Activated naive CD8-positive, alpha-beta T cell treated with anti-CD3 and anti-CD28 coated beads, Interleukin-2, amount 10 ng/mL, durations not matched to agents 7 days and 5 days (primary cell): ENCODE results near the gene DHX9. TPM values are rescaled to one million over a fixed set of nuclear protein-coding genes. Genes with fewer than 3 reads are reported as not detected.
A peak's percentile ranks its signal among the peaks of the same experiment; 100 is the strongest.

Experiments used
- ATAC-seq: fragments of 150-1000 bp; cut with Tn5 transposase; one replicate; pipeline ENCODE4 v1.10.0; 2021; ENCODE audit warnings: low read depth, moderate library complexity
- POLR2A ChIA-PET: fragments of 350-600 bp; sonication (Branson Sonifier 250); formaldehyde crosslinking; loops from one replicate; lab custom pipeline; 2021; ENCODE audit warnings: antibody characterized with exemption; lab: Charles Lee
- DNase-seq: peaks from one replicate; pipeline ENCODE4 v3.0.0; 2021
- H3K27ac Mint-ChIP-seq: one replicate; pipeline ENCODE4 v1.8.0; 2022; ENCODE audit warnings: mild to moderate bottlenecking, mixed read lengths
- H3K27me3 Mint-ChIP-seq: one replicate; pipeline ENCODE4 v1.8.0; 2022; ENCODE audit warnings: mild to moderate bottlenecking, moderate library complexity, mixed read lengths
- H3K36me3 Mint-ChIP-seq: one replicate; pipeline ENCODE4 v1.8.0; 2021; ENCODE audit warnings: mild to moderate bottlenecking, mixed read lengths
- H3K4me1 Mint-ChIP-seq: one replicate; pipeline ENCODE4 v1.8.0; 2021; ENCODE audit warnings: mixed read lengths
- H3K4me3 Mint-ChIP-seq: one replicate; pipeline ENCODE4 v1.8.0; 2022; ENCODE audit warnings: mild to moderate bottlenecking, moderate library complexity, mixed read lengths
- H3K9me3 Mint-ChIP-seq: one replicate; pipeline ENCODE4 v1.8.0; 2021; ENCODE audit warnings: mixed read lengths
- total RNA-seq, 2 experiments: library from RNA; stranded (reverse); gene quantifications; one replicate each; pipeline ENCODE4 v1.2.3, GENCODE V29; 2021

DHX9 gene
- 100 to 1,000 TPM; 176 to 180 TPM for total RNA-seq

DNA sequence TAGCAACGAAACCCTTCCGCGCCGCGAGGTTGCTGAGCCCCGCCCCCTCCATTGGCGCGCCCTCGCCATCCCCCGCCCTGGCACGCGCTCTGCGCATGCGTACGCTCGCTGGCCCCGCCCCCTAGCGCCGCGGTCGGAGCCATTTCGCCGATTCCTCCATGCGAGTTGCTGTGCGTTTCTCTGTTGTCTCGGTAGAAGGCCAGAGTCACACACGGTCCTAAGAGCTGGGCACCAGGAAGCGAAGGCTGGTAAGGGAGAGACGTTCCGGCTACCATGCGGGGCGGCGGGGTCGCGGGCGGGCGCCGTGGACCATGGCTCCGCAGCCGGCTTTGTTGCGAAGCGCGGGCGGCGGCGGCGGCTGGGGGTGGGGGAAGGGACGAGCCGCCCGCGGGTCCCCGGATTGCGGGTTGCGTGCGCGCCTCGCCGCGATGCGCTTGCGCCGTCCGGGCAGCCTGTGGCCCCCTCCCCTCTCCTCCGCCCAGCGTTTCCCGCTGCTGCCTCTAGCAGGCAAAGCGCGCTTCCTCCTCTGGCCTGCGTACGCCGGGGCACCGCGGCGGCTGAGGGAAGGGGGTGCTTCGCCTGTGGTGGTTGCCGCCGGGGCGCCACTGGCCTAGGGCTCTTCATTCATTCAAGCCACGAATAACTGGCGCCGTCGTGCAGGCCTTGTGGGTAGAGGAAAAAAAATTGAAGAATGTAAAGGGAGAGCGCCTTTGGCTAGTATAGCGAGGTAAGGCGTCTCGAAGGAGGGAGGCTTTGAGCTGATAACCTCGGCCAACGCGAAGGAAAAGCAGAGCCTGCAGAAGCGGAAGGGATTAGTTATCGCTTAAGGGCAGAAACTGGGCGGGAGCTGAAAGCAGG is at the start of gene DHX9:
Gene DHX9, plus strand, starts transcription at position 139 of the 858 bp plus-strand sequence. CDS start 3,220 bp downstream, outside the sequence.
- ATAC-seq (peak; percentile 87), DNase-seq (peak; percentile 99)
- Mint-ChIP-seq H3K27me3 (peaks cover under 1% of the 10 kb centered on the region), H3K4me3 (peak within 1 kb of the TSS; percentile 100), H3K27ac (peak within 1 kb of the TSS; percentile 98), H3K4me1 (peaks cover 37% of the 10 kb centered on the region), H3K36me3 (peaks cover 25% of the 10 kb centered on the region), H3K9me3 (no peaks in the 10 kb centered on the region)
- POLR2A ChIA-PET: interaction anchor here (0.6 to 1.7 kb wide), 9 partner anchors 10 to 796 kb away, joined by 3 to 6 read pairs (median 3); partner anchors contain the start of genes ARPC5 and RNASEL

DNA sequence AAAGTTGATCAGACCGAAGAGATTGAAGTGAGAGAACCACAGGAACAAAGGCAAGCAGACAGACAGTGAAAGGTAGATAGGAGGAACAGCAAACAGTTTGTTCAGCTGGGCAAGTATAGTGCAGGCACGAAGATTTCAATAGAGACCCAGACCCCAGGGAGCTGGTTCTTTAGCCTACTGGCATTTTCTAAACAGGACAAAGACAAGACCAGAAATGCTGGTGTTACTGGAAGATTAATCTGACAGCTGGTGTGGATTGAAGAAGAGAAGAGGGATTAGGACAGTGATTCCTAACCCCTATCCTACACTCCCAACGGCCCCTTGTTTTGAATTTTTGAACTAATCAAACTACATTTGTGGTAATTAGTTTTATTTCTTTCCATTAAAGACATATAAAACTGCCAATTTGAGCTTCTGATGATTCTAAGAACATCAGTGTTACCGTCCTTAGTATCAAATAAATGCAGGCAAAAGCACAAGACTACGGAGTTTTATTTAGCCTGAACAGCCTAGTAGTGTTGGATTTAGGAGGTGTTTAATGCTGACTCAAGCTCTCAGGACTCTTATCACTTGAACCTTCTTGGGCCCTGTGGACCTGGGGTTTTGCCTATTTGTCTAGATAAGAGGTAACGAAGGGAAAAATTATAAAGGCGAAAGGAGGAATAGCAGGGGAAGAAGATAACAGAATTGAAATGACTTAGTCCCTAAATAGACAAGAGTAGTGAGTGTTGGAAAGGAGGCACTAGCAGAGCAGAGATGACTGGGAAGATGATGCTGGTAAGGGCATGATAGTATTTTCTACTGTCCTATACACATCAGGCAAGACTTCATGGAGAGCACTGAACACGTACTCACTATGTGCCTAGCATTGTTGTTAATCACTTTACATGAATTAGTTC is 47.6 kb upstream of the DHX9 start:
- H3K36me3 Mint-ChIP-seq: no peaks in the 10 kb centered on the region
- H3K27ac Mint-ChIP-seq: no peak overlapping the region
- peaks cover 18% of the 10 kb centered on the region for H3K27me3 Mint-ChIP-seq
- ATAC-seq (no peak), DNase-seq (no peak)
- H3K4me1 Mint-ChIP-seq: peaks cover 14% of the 10 kb centered on the region
- no peaks in the 10 kb centered on the region for H3K9me3 Mint-ChIP-seq
- no peak overlapping the region for H3K4me3 Mint-ChIP-seq
- POLR2A ChIA-PET: interaction anchor here (0.8 to 1.5 kb wide), 2 partner anchors 190 to 361 kb away, joined by 3 read pairs; no protein-coding TSS in a partner anchor

DNA sequence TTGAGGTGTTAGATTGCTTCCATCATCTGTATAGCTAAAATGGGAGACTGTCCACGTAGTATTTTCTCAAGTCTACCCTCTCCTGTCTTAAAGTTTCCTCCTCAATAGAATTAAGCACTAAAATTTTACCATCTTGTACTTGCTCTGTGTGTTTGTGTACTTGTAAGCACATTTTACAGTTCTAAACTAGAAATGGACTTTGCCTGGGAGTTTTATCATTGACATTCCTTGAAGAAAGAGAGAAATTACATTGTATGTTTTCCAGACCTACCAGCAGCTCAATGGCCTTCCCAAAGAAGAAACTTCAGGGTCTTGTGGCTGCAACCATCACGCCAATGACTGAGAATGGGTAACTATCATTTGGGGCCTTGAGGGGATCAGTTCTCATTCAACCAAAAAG is 45.1 kb upstream of the DHX9 start:
- peaks cover 6% of the 10 kb centered on the region for H3K27me3 Mint-ChIP-seq
- H3K4me3 Mint-ChIP-seq: no peak overlapping the region
- H3K4me1 Mint-ChIP-seq: peaks cover 11% of the 10 kb centered on the region
- H3K36me3 Mint-ChIP-seq: peaks cover 1% of the 10 kb centered on the region
- no peak for ATAC-seq
- POLR2A ChIA-PET: no interaction called here
- no peak for DNase-seq
- H3K9me3 Mint-ChIP-seq: no peaks in the 10 kb centered on the region
- no peak overlapping the region for H3K27ac Mint-ChIP-seq

- ATAC-seq: no peak
- no peak for DNase-seq
- peaks cover 10% of the 10 kb centered on the region for H3K4me1 Mint-ChIP-seq
- no peak overlapping the region for H3K4me3 Mint-ChIP-seq
- no peaks in the 10 kb centered on the region for H3K9me3 Mint-ChIP-seq
- peaks cover 6% of the 10 kb centered on the region for H3K27me3 Mint-ChIP-seq
- no peak overlapping the region for H3K27ac Mint-ChIP-seq
- POLR2A ChIA-PET: interaction anchor here (0.6 kb wide), 1 partner anchor 25 kb away, joined by 3 read pairs; no protein-coding TSS in a partner anchor
- H3K36me3 Mint-ChIP-seq: peaks cover 1% of the 10 kb centered on the region
These were observed 44.4 kb upstream of the DHX9 start for GRCh38 chr1:182794676-182795201.

- no peak for ATAC-seq
- Mint-ChIP-seq H3K9me3 (no peaks in the 10 kb centered on the region), H3K27me3 (peaks cover 6% of the 10 kb centered on the region), H3K36me3 (peaks cover 1% of the 10 kb centered on the region), H3K4me3 (no peak overlapping the region), H3K4me1 (peaks cover 6% of the 10 kb centered on the region), H3K27ac (no peak overlapping the region)
- no peak for DNase-seq
- POLR2A ChIA-PET: interaction anchor here (0.5 kb wide), 1 partner anchor 45 kb away, joined by 6 read pairs; no protein-coding TSS in a partner anchor
These were observed 43.5 kb upstream of the DHX9 start for GRCh38 chr1:182795563-182796228.

DNA sequence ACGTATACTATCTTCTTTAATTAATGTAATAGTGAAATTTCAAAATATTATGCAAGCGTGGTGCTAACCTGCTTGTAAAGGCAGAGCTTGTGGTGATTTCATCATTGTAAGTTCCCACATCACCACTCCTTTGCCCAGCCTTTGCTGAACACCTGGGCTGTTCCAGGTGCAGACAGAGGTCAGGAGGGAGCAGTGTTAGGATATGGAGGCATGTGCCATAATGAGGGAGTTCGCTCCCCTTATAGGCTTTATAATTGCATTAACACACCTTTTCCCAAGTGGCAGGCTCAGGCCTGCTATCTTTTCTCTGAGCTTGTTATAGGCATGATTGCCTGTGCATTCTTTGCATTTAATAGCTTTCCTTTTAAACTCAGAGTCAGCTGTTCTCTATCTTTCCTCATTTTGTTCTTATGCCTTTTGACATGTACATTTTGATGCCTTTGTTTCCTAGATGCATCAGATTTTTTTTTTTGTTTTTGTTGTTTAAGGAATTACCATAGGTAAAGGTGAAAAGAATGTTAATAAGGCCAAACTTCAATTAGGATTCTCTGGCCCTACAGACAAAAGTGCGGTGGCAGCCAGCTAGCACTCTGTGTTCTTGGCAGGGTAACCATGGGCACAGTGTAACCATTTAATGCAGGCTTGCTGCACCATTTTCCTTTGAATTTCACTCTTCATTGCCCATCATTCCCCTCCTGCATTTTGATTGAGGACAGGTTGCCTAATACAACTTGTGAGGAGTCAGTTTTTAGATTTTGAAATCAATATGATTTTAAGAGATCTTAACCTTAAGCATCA is 36.9 kb upstream of the DHX9 start:
- ATAC-seq: no peak
- POLR2A ChIA-PET: no interaction called here

DNA sequence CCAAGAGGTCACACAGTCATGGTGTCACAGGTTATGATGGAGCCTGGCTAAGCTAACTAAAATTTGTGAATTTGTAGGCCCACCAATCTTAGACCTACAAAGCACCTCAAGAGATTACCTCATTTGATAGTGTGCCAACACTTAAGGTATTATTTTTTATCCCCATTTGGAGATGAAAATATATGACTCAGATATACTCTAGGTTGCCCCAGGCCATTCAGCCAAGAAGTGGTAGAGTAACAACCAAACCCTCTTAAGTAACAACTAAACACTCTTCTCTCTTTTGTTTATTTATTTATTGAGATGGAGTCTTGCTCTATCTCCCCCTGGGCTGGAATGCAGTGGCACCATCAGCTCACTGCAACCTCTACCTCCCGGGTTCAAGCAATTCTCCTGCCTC is 35.3 kb upstream of the DHX9 start:
- no peaks in the 10 kb centered on the region for H3K4me1 Mint-ChIP-seq
- H3K36me3 Mint-ChIP-seq: no peaks in the 10 kb centered on the region
- POLR2A ChIA-PET: no interaction called here
- H3K27me3 Mint-ChIP-seq: no peaks in the 10 kb centered on the region
- ATAC-seq (no peak), DNase-seq (no peak)
- H3K27ac Mint-ChIP-seq: no peak overlapping the region
- no peaks in the 10 kb centered on the region for H3K9me3 Mint-ChIP-seq
- H3K4me3 Mint-ChIP-seq: no peak overlapping the region

More for the DNA sequence above, 36.9 kb upstream of the DHX9 start:
- H3K4me1 Mint-ChIP-seq: no peaks in the 10 kb centered on the region
- peaks cover 1% of the 10 kb centered on the region for H3K36me3 Mint-ChIP-seq
- no peak overlapping the region for H3K4me3 Mint-ChIP-seq
- H3K27ac Mint-ChIP-seq: no peak overlapping the region
- no peaks in the 10 kb centered on the region for H3K27me3 Mint-ChIP-seq
- H3K9me3 Mint-ChIP-seq: no peaks in the 10 kb centered on the region
- no peak for DNase-seq

- no peaks in the 10 kb centered on the region for H3K36me3 Mint-ChIP-seq
- no peak overlapping the region for H3K4me3 Mint-ChIP-seq
These were observed 33.0 kb upstream of the DHX9 start for GRCh38 chr1:182806015-182806678.

GRCh38 chr1:182807907-182808306 is 31.2 kb upstream of the DHX9 start:
- Mint-ChIP-seq H3K9me3 (no peaks in the 10 kb centered on the region), H3K36me3 (no peaks in the 10 kb centered on the region), H3K27me3 (no peaks in the 10 kb centered on the region), H3K4me3 (no peak overlapping the region), H3K27ac (no peak overlapping the region), H3K4me1 (no peaks in the 10 kb centered on the region)
- POLR2A ChIA-PET: no interaction called here
- DNase-seq (no peak), ATAC-seq (no peak)

More at GRCh38 chr1:182806015-182806678, 33.0 kb upstream of the DHX9 start:
- Mint-ChIP-seq H3K27ac (no peak overlapping the region), H3K4me1 (no peaks in the 10 kb centered on the region), H3K27me3 (no peaks in the 10 kb centered on the region), H3K9me3 (no peaks in the 10 kb centered on the region)
- DNase-seq (no peak), ATAC-seq (no peak)
- POLR2A ChIA-PET: no interaction called here

DNA sequence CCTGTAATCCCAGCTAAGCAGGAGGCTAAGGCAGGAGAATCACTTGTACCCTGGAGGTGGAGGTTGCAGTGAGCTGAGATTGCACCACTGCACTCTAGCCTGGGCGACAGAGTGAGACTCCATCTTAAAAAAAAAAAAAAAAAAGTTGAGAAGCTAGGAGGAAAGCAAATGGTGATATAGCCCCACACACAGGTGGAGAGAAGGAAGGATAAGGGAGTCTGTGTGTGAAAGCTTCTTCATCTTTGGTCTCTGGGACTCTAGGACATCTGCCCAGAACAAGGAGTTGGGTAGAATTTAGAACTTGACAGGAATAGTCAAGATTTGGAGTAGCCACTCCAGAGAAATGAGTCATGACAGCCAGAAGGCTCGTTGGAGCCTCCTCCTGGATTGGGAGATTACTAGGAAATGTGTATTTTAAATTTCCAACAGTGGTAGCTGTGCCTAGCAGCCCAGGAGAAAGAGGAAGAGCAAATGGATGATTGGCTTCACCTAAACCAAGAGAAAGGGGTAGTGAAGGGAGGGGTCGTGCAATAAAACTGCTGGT is 29.7 kb upstream of the DHX9 start:
- Mint-ChIP-seq H3K36me3 (peaks cover 3% of the 10 kb centered on the region), H3K27me3 (no peaks in the 10 kb centered on the region), H3K4me1 (no peaks in the 10 kb centered on the region), H3K4me3 (no peak overlapping the region), H3K27ac (no peak overlapping the region), H3K9me3 (no peaks in the 10 kb centered on the region)
- POLR2A ChIA-PET: no interaction called here
- no peak for ATAC-seq
- no peak for DNase-seq

- Mint-ChIP-seq H3K4me1 (no peaks in the 10 kb centered on the region), H3K9me3 (no peaks in the 10 kb centered on the region), H3K36me3 (peaks cover 4% of the 10 kb centered on the region), H3K27ac (no peak overlapping the region), H3K4me3 (no peak overlapping the region), H3K27me3 (no peaks in the 10 kb centered on the region)
- DNase-seq (no peak), ATAC-seq (no peak)
- POLR2A ChIA-PET: no interaction called here
These were observed 27.0 kb upstream of the DHX9 start for GRCh38 chr1:182811975-182812722.
